HG03520 (cell line): ENCODE measurements around the gene CCDC90B.
"Not testable (repeated sequence)": the region's sequence is repeated elsewhere in the genome, so short reads cannot be mapped to it uniquely, and the experiment has no call there.

Experiments
- ATAC-seq: cut with Tn5 transposase; IDR thresholded peaks from one replicate; pipeline ENCODE4 v1.9.1; 2021; ENCODE audit warnings: mild to moderate bottlenecking, moderate library complexity; ENCODE audit not compliant: unreplicated experiment

The CCDC90B gene

GRCh38 chr11:83292709-83293456 lies 6.7 kb upstream of the CCDC90B start:
- ATAC-seq, result peak; percentile 67

GRCh38 chr11:83287631-83288030 lies 1.5 kb upstream of the CCDC90B start:
- ATAC-seq, result no peak

GRCh38 chr11:83285151-83285770 lies 906 bp downstream of the CCDC90B start:
- ATAC-seq, result peak; percentile 29

- ATAC-seq, result no peak
Measured at GRCh38 chr11:83284501-83285150, 1.5 kb downstream of the CCDC90B start.

- no peak for ATAC-seq
Measured at GRCh38 chr11:83282084-83282716, 4.0 kb downstream of the CCDC90B start.

GRCh38 chr11:83280256-83280655 lies 5.9 kb downstream of the CCDC90B start:
- no peak for ATAC-seq

GRCh38 chr11:83278351-83278750 lies 7.8 kb downstream of the CCDC90B start:
- ATAC-seq, result no peak

GRCh38 chr11:83275888-83276641 lies 10.1 kb downstream of the CCDC90B start:
- ATAC-seq, result no peak

- ATAC-seq, result no peak
Measured at GRCh38 chr11:83272627-83273026, 13.5 kb downstream of the CCDC90B start.

- ATAC-seq, result not testable (repeated sequence)
Measured at GRCh38 chr11:83271734-83272133, 14.4 kb downstream of the CCDC90B start.

- not testable (repeated sequence) for ATAC-seq
Measured at GRCh38 chr11:83269080-83269479, 17.1 kb downstream of the CCDC90B start.

GRCh38 chr11:83265331-83265730 lies 20.8 kb downstream of the CCDC90B start:
- no peak for ATAC-seq

- no peak for ATAC-seq
Measured at GRCh38 chr11:83259559-83259958, 26.6 kb downstream of the CCDC90B start.

- ATAC-seq, result no peak
Measured at GRCh38 chr11:83257761-83258168, 28.4 kb downstream of the CCDC90B start.

GRCh38 chr11:83256602-83257340 lies 29.4 kb downstream of the CCDC90B start:
- no peak for ATAC-seq

- no peak for ATAC-seq
Measured at GRCh38 chr11:83255366-83255765, 30.8 kb downstream of the CCDC90B start.

GRCh38 chr11:83252941-83253340 lies 33.2 kb downstream of the CCDC90B start:
- no peak for ATAC-seq

- ATAC-seq, result no peak
Measured at GRCh38 chr11:83252266-83252665, 33.9 kb downstream of the CCDC90B start.

- ATAC-seq, result peak; percentile 59
Measured at GRCh38 chr11:83249972-83250593, 36.1 kb downstream of the CCDC90B start.

GRCh38 chr11:83249445-83249844 lies 36.7 kb downstream of the CCDC90B start:
- ATAC-seq, result no peak
